ENCODE results near the gene CD70.
"Not testable (repeated sequence)": the region's sequence is repeated elsewhere in the genome, so short reads cannot be mapped to it uniquely, and the experiment has no call there.

CD70 gene

GRCh38 chr19:6597471-6598253, 6.7 kb upstream of the CD70 start:
- not testable (repeated sequence) for DNase-seq

- no peak for DNase-seq
Observed at GRCh38 chr19:6596621-6597020, 5.7 kb upstream of the CD70 start.

GRCh38 chr19:6593651-6594416, 2.9 kb upstream of the CD70 start:
- DNase-seq = no peak

GRCh38 chr19:6590258-6590826, 608 bp downstream of the CD70 start:
- DNase-seq = no peak

DNA sequence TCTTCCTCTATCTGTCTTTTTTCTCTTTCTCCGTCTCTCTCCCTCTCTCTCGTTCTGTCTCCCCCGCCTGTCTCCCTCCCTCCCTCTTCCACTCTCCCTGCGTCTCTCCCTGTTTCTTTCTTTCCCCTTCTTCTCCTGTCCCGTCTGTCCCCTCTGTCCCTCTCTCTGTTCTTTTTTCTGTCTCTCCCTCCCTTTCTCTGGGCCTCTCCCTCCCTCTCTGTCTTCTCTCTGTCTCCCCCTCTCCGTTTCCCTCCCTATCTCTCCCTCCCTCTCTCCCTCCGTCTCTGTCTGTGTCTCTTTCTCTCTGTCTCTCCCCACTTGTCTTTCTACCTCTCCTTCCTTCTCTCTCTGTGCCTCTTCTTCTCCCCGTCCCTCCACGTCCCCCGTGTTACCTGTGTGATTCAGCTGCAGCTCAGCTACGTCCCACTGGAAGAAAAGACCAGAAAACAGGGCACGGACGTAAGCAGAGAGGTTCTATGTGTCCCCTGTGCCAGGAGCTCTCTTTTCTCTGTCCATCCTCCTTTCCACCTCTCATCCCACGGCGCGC, 1.2 kb downstream of the CD70 start:
- no peak for DNase-seq

- peak; percentile 34 for DNase-seq
Observed at GRCh38 chr19:6588508-6589345, 2.2 kb downstream of the CD70 start.

DNA sequence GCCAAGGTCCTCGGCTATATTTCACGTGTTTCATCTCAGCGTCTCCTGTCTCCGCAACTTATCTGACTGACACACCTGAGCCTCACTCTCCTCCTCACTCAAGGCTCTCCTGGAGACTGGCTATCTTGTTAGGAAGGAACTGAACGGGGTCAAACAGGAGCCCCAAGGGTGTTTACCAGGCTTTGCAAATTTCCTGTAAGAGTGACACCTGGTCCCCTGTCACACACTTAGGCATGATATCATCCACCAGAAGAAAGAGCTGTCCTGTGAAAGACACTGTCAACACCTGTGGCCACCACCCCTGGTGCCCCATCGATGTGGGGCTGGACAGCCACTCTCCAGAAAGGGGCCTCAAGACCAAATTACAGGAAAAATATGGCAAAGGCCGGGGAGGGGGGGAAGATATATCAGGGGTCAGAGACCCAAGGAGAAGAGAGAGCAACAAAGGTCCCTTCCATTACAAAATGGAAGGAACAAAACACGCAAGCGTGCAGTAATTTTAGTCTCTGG, 2.9 kb downstream of the CD70 start:
- DNase-seq = no peak

DNA sequence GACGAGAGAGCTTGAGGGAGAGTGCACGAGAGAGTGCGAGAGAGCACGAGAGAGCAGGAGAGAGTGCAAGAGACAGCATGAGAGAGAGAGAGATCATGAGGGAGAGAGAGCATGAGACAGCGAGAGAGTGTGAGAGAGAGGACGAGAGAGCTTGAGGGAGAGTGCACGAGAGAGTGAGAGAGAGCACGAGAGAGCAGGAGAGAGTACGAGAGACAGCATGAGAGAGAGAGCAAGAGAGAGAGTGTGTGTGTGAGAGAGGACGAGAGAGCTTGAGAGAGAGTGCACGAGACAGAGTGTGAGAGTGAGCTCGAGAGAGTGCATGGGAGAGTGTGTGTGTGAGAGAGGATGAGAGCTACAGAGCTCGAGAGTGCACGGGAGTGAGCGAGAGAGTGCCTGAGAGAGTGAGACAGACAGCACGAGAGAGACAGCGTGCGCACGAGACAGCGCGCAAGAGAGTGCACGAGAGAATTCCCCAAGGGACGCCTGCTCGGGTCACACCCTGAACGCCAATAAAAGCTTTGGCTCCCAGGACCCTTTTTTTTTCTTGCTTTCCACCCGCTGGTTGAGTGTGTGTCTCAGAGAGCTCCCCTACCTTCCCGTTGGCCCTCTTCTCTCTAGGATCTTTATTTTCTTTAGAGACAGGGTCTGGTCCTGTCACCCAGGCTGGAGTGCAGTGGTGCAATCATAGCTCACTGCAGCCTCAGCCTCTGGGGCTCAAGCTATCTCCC, 3.7 kb downstream of the CD70 start:
- no peak for DNase-seq

- no peak for DNase-seq
Observed at GRCh38 chr19:6586726-6587092, 4.2 kb downstream of the CD70 start.

- no peak for DNase-seq
Observed at GRCh38 chr19:6586056-6586455, 4.9 kb downstream of the CD70 start.

DNA sequence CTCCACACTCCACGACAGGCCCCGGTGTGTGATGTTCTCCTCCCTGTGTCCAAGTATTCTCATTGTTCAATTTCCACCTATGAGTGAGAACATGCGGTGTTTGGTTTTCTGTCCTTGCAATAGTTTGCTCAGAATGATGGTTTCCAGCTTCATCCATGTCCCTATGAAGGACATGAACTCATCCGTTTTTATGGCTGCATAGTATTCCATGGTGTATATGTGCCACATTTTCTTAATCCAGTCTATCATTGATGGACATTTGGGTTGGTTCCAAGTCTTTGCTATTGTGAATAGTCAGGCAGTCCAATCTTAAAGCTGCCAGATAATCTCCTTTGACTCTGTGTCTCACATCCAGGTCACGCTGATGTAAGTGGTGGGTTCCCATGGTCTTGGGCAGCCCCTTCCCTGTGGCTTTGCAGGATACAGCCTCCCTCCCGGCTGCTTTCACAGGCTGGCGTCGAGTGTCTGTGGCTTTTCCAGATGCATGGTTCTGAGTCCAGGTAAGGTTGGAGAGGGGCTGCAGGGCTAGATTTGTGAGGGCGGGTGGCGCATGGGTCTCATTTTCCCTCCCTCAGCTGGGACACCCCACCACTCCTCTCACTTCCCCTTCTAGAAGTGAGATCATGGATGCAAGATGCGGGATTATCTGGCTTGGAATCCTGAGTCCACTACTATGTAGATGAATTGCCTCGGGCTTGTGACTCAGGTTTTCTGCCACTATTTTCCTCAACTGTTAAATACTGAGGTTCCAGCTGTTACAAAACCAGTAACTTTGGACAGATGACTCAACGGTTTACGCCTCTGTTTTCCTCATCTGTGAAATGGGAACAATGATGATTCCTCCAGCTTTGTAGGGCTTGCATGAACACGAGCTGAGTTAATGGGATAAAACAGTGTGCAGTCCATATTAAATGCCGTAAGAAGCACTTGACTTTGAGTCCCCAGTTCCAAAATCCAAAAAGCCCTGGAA, 8.2 kb downstream of the CD70 start:
- DNase-seq = not testable (repeated sequence)

DNA sequence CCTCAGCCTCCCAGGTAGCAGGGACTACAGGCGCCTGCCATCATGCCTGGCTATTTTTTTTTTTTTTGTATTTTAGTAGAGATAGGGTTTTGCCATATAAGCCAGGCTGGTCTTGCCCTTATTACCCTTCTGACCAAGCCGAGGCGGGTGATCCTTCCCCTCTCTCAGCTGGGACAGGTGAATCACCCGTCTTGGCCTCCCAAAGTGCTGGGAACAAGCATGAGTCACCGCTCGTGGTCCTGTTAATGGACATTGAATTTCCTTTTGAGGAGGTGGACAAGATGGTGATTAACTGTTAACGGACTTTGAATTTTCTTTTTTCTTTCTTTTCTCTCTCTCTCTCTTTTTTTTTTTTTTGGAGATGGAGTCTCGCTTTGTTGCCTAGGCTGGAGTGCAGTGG, 10.6 kb downstream of the CD70 start:
- no peak for DNase-seq

DNA sequence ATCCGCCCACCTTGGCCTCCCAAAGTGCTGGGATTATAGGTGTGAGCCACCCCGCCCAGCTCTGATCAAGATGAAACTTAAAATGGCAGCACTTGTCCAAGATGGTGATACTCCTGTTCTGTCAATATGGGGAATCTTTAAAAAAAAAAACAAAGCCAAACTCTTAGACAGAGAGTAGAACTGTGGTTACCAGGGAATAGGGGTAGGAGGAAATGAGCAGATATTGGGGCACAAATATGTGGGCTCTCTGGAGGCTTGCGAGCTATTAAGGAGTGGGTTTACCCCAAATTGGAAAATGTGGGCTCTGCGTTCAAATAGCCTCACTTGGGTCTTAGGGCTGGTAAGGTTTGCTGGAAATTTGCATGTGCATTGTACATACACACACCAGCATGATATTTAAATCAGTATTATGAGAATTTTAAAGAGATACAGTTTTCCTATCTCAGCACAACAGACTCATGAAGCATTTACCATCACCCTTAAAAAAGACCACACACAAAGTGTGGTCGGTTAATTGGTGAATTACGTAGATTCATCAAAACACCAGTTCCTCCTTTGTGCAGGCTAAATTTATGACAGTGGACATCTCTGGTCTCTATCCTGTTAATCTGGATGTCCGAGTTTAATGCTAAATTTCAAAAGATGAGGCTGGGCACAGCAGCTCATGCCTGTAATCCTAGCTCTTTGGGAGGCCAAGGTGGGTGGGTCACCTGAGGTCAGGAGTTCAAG, 11.3 kb downstream of the CD70 start:
- DNase-seq = no peak

GRCh38 chr19:6577476-6578125, 13.3 kb downstream of the CD70 start:
- no peak for DNase-seq

DNA sequence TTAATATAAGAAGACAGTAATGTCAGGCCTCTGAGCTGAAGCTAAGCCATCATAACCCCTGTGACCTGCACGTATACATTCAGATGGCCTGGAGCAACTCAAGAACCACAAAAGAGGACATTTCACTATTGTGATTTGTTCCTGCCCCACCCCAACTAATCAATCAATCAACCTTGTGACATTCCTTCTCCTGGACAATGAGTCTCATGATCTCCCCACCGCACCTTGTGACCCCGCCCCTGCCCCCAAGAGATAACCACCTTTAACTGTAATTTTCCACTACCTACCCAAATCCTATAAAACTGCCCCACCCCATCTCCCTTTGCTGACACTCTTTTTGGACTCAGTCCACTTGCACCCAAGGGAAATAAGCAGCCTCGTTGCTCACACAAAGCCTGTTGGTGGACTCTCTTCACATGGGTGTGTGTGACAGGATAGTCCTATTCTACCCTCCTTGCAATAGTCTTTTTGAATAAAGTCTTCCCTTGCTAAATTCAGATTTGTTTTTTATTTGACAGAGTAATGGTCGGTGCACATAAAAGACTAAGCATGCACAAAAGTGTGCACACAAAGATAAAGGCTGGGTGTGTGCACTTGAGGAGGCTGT, 14.0 kb downstream of the CD70 start:
- DNase-seq = no peak

- no peak for DNase-seq
Observed at GRCh38 chr19:6573350-6573749, 17.6 kb downstream of the CD70 start.

DNA sequence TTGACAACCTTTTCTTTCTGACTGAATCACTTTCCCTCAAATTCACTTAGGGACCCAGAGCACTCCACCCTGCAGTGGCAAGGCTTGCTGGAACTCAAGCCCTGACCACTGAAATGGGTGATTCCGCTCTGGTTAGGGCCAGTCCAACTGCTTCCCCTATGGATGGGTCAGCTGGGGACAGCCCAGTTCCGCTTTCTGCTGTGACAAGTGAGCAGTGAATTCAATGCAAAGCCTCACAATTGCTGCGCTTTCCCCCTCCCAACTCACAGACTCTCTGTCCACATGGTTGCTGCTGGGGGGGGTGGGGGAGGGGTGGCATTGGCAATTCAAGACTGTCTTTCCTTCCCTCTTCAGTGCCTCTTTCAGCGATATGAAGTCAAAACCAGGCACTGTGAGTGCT, 18.7 kb downstream of the CD70 start:
- DNase-seq = no peak

DNA sequence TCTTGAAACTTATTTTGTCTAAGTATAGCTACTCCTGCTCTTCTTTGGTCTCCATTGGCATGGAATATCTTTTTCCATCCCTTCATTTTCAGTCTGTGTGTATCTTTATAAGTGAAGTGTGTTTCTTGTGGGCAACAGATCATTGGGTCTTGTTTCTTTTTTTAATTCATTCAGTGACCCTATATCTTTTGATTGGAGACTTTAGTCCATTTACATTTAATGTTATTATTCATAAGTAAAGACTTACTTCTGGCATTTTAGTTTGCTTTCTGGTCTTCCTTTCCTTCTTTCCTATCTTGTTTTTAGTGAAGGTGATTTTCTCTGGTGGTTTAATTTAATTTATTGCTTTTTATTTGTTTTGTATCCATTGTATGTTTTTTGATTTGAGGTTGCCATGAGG, 19.8 kb downstream of the CD70 start:
- DNase-seq = no peak

DNA sequence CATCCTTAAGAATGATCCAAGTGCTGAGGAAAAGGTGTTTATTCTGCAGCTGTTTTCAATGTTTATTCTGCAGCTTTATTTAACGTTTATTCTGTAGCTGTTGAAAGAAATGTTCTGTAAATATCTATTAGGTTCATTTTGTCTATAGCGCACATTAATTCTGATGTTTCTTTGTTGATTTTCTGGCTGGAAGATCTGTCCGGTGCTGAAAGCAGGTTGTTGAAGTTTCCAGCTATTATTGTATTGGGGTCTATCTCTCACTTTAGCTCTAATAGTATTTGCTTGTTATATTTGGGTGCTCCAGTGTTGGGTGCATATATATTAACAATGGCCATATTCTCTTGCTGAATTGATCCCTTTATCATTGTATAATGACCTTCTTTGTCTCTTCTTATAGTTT, 20.2 kb downstream of the CD70 start:
- DNase-seq = no peak

Measured in activated CD8-positive, alpha-beta memory T cell treated with anti-CD3 and anti-CD28 coated beads, Interleukin-2, amount 50 U/mL, for 4 hours (primary cell).